Activated CD8-positive, alpha-beta T cell treated with anti-CD3 and anti-CD28 coated beads, Interleukin-2, amount 10 ng/mL, durations not matched to agents 7 days and 5 days (primary cell): ENCODE results near the gene TYW1. TPM values are rescaled to one million over a fixed set of nuclear protein-coding genes. Genes with fewer than 3 reads are reported as not detected.
"Not testable (repeated sequence)": the region's sequence is repeated elsewhere in the genome, so short reads cannot be mapped to it uniquely, and the experiment has no call there.

Source experiments
- ATAC-seq: fragments of 150-1000 bp; cut with Tn5 transposase; one replicate; pipeline ENCODE4 v1.10.0; 2021; ENCODE audit warnings: moderate library complexity
- CTCF ChIA-PET: fragments of 350-600 bp; sonication (Branson Sonifier 250); formaldehyde crosslinking; loops from one replicate; lab custom pipeline; 2021; ENCODE audit warnings: antibody characterized with exemption; lab: Charles Lee
- POLR2A ChIA-PET: fragments of 350-600 bp; sonication (Branson Sonifier 250); formaldehyde crosslinking; loops from one replicate; lab custom pipeline; 2021; ENCODE audit warnings: antibody characterized with exemption; lab: Charles Lee
- DNase-seq: peaks from one replicate; pipeline ENCODE4 v3.0.0-alpha.2; 2020
- H3K27ac Mint-ChIP-seq: one replicate; pipeline ENCODE4 v1.8.0; 2021; ENCODE audit warnings: mild to moderate bottlenecking, mixed read lengths
- H3K27me3 Mint-ChIP-seq: one replicate; pipeline ENCODE4 v1.8.0; 2021; ENCODE audit warnings: low read depth, mixed read lengths
- H3K36me3 Mint-ChIP-seq: one replicate; pipeline ENCODE4 v1.8.0; 2021; ENCODE audit warnings: low read depth, mixed read lengths
- H3K4me1 Mint-ChIP-seq: one replicate; pipeline ENCODE4 v1.8.0; 2021; ENCODE audit warnings: low read depth, mixed read lengths
- H3K4me3 Mint-ChIP-seq: one replicate; pipeline ENCODE4 v1.8.0; 2021; ENCODE audit warnings: mild to moderate bottlenecking, mixed read lengths
- H3K9me3 Mint-ChIP-seq: one replicate; pipeline ENCODE4 v1.8.0; 2022; ENCODE audit warnings: mixed read lengths; ENCODE audit not compliant: insufficient read depth
- total RNA-seq, 2 experiments: library from RNA; stranded (reverse); gene quantifications; one replicate each; pipeline ENCODE4 v1.2.3, GENCODE V29; 2021

Gene TYW1
- total RNA-seq, 2 experiments from 2014 or later = 16.1 to 17.8 TPM

DNA sequence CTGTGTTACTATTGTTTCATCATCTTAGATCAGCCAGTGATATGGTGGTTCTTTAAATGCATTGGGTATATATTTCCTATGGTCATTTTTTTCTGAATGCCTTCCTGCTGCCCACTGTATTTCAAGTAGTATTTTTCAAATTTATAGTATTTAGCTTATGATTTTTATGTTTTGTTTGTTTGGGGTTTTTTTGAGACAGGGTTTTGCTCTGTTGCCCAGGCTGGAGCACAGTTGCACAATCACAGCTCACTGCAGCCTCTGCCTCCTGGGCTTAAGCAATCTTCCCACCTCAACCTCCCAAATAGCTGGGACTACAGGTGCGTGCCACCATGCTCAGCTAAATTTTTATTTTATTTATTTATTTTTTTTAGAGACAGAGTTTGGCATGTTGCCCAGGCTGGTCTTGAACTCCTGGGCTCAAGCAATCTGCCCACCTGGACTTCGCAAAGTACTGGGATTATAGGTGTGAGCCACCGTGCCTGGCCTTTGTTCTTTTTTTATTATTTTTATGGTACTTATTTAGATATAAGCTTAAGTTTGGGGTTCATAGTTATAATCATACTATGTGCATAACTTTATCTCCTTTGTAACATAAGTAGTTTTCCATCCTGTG, 149.1 kb downstream of the TYW1 start:
- CTCF ChIA-PET, ATAC-seq, H3K4me1 Mint-ChIP-seq, H3K27ac Mint-ChIP-seq, H3K4me3 Mint-ChIP-seq, H3K9me3 Mint-ChIP-seq, POLR2A ChIA-PET, DNase-seq, H3K36me3 Mint-ChIP-seq, H3K27me3 Mint-ChIP-seq: not testable (repeated sequence)

GRCh38 chr7:67149131-67149530, 152.5 kb downstream of the TYW1 start:
- CTCF ChIA-PET, POLR2A ChIA-PET, H3K4me1 Mint-ChIP-seq, H3K27ac Mint-ChIP-seq, H3K27me3 Mint-ChIP-seq, ATAC-seq, DNase-seq, H3K4me3 Mint-ChIP-seq: not testable (repeated sequence)
- Mint-ChIP-seq H3K36me3 (peaks cover 11% of the 10 kb centered on the region), H3K9me3 (peaks cover 12% of the 10 kb centered on the region)

GRCh38 chr7:67154374-67154773, 157.7 kb downstream of the TYW1 start:
- H3K4me3 Mint-ChIP-seq, H3K27me3 Mint-ChIP-seq, ATAC-seq, CTCF ChIA-PET, DNase-seq, H3K4me1 Mint-ChIP-seq, H3K27ac Mint-ChIP-seq, POLR2A ChIA-PET: not testable (repeated sequence)
- H3K36me3 Mint-ChIP-seq = peaks cover 22% of the 10 kb centered on the region
- H3K9me3 Mint-ChIP-seq = peaks cover 17% of the 10 kb centered on the region

DNA sequence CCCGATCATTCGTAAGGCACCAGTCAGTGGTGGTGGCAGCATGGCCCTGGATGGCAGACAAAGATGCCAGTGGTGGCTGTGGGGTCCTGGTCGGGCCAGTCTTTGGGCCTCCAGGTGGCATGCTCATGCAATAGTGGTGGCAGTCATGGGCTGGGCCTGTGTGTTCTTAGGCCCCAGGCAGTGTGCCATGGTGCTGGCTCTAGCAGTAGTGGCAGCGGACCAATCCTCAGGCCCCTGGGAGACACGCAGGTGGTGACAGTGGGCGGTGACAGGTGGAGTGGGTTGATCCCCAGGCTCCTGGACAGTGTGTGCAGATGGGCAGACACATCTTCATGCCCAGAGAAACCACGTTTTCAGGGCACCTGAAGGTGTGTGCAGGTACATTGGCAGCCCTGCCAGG, 159.4 kb downstream of the TYW1 start:
- Mint-ChIP-seq H3K36me3 (peaks cover 22% of the 10 kb centered on the region), H3K9me3 (peaks cover 17% of the 10 kb centered on the region)
- DNase-seq, H3K27ac Mint-ChIP-seq, CTCF ChIA-PET, H3K4me3 Mint-ChIP-seq, H3K4me1 Mint-ChIP-seq, ATAC-seq, H3K27me3 Mint-ChIP-seq, POLR2A ChIA-PET: not testable (repeated sequence)

DNA sequence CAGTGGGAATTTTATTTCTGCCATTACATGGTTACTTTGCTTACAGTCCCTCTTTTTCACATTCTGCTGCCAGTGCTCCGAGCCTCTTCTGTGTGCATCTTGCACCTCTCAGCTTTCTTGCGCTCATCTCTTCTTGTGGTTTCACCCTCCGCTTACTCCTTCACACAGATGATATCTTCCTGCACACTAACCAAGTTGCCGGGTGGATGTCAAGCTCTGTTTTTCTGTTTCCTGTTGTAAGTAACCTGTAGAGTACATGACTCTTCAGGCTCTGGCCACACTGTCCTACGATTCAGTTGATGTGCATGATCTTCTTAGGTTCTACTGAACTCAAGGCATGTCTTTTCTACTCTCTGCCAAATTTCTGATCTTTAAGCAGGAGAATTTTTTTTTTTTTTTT, 166.7 kb downstream of the TYW1 start:
- H3K27me3 Mint-ChIP-seq = not testable (repeated sequence)

GRCh38 chr7:67171151-67171550, 174.5 kb downstream of the TYW1 start:
- CTCF ChIA-PET, H3K9me3 Mint-ChIP-seq, H3K27ac Mint-ChIP-seq, H3K4me3 Mint-ChIP-seq, POLR2A ChIA-PET, H3K36me3 Mint-ChIP-seq, ATAC-seq, H3K4me1 Mint-ChIP-seq, DNase-seq, H3K27me3 Mint-ChIP-seq: not testable (repeated sequence)

More for the DNA sequence above, 166.7 kb downstream of the TYW1 start:
- DNase-seq = peak; percentile 26
- H3K4me3 Mint-ChIP-seq, H3K36me3 Mint-ChIP-seq, CTCF ChIA-PET, POLR2A ChIA-PET, H3K9me3 Mint-ChIP-seq, H3K27ac Mint-ChIP-seq: not testable (repeated sequence)
- ATAC-seq = peak; percentile 33
- peaks cover 11% of the 10 kb centered on the region for H3K4me1 Mint-ChIP-seq

DNA sequence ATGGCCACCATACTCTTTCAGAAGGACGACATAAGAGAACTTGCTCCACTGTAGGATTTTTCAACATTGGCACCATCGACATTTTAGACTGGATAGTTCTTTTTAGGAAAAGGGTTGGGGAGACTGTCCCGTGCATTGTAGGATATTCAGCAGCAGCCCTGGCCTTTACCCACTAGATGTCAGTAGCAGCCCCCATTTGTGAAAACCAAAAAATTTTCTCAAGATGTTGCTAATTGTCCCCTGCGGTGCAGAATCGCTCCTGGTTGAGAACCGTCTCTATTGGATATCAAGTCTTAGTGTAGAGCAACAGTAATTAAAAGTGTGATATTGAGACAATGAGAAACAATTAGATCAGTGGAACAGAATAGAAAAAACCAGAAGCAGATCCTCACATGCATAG, 180.1 kb downstream of the TYW1 start:
- POLR2A ChIA-PET, H3K36me3 Mint-ChIP-seq, DNase-seq, H3K4me3 Mint-ChIP-seq, H3K9me3 Mint-ChIP-seq, ATAC-seq, H3K4me1 Mint-ChIP-seq, CTCF ChIA-PET, H3K27ac Mint-ChIP-seq, H3K27me3 Mint-ChIP-seq: not testable (repeated sequence)

GRCh38 chr7:67178915-67179688, 182.5 kb downstream of the TYW1 start:
- H3K36me3 Mint-ChIP-seq, H3K27ac Mint-ChIP-seq, ATAC-seq, H3K4me1 Mint-ChIP-seq, CTCF ChIA-PET, DNase-seq, POLR2A ChIA-PET, H3K9me3 Mint-ChIP-seq, H3K4me3 Mint-ChIP-seq, H3K27me3 Mint-ChIP-seq: not testable (repeated sequence)

DNA sequence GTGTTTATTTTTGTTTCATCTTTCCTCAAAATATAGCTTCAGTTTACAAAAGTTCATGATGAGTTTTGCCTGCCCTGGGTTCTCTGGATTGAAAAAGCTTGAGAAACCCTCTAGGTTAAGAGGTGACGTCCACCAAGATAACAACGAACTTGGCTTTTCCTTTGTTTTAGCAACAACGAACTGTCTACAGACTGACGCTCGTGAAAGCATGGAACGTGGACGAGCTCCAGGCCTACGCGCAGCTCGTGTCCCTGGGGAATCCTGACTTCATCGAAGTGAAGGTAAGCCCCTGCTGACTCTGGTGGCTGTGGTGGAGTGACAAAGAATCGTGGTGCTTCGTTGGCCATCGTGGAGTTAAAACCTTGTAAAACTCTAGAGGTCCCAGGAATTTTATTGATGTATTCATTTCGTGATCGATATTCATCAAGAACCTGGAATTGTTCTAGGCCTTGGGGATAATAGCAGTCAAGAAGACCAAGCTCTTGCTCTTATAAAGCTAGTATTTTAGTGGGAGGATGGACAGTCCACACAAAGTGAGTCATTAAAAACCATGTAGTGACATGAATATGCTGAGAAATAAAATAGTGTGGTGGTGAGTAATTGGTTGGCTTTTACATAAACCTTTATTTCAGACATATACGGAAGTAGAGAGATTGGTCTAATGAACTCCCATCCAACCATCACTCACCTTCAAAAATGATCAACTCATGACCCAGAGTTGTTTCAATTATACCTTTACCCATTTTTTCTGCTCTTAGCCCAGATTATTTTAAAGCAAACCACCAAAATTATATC, 186.5 kb downstream of the TYW1 start:
- CTCF ChIA-PET, H3K27me3 Mint-ChIP-seq, H3K36me3 Mint-ChIP-seq, H3K27ac Mint-ChIP-seq, ATAC-seq, H3K4me3 Mint-ChIP-seq, DNase-seq, POLR2A ChIA-PET, H3K4me1 Mint-ChIP-seq, H3K9me3 Mint-ChIP-seq: not testable (repeated sequence)

DNA sequence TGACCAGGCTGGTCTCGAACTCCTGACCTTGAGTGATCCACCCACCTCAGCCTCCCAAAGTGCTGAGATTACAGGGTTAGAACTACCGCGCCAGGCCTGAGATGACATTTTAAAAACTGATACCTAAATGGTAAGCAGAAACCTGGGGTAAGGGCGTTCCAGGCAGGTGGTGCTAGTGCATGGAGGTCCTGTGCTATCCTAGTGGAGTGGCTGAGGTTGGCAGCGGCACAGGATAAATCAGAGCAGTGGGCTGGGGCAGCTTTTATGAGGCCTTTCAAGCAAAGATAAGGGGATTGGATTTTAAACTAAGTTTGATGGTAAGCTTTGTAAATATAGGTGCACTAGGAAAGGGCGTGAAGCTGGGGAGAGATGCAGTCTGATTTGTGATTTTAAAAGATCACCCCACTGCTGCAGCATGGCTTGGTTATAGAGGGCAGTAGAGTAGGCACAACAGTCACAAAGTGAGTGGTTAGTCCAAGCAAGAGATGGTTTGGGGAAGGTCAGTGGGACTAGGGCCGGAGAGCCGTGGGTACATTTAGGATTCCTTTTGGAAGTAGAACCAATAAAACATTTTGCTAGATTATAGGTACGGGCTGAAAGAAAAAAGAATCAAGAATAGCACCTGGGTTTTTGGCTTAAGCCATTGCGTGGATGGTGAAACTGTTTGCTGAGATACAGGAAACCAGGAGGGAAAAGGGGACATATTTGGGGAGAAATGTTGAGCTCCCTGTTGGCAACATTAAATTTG, 188.5 kb downstream of the TYW1 start:
- POLR2A ChIA-PET = not testable (repeated sequence)

GRCh38 chr7:67185660-67186129, 189.1 kb downstream of the TYW1 start:
- ATAC-seq, POLR2A ChIA-PET, H3K4me3 Mint-ChIP-seq, H3K27me3 Mint-ChIP-seq, H3K36me3 Mint-ChIP-seq, H3K9me3 Mint-ChIP-seq, DNase-seq, CTCF ChIA-PET, H3K27ac Mint-ChIP-seq, H3K4me1 Mint-ChIP-seq: not testable (repeated sequence)

More for the DNA sequence above, 188.5 kb downstream of the TYW1 start:
- H3K4me3 Mint-ChIP-seq, DNase-seq, H3K27ac Mint-ChIP-seq, CTCF ChIA-PET, H3K27me3 Mint-ChIP-seq, H3K36me3 Mint-ChIP-seq, ATAC-seq, H3K9me3 Mint-ChIP-seq, H3K4me1 Mint-ChIP-seq: not testable (repeated sequence)
